ENCODE results near the gene CSHL1. TPM values are rescaled to one million over a fixed set of nuclear protein-coding genes. Genes with fewer than 3 reads are reported as not detected.
"Not testable (repeated sequence)": the region's sequence is repeated elsewhere in the genome, so short reads cannot be mapped to it uniquely, and the experiment has no call there.

Gene CSHL1
- total RNA-seq, 1 donor from 2014 or later, result not detected

- not testable (repeated sequence) for DNase-seq (ENCODE audit: low spot score)
Observed at GRCh38 chr17:63918789-63919305, 7.8 kb upstream of the CSHL1 start, which contains the start of gene GH1. TSS of gene GH1 (minus strand) at chr17:63918839. CDS start at chr17:63918776, 63 bp downstream.

GRCh38 chr17:63918305-63918704 is 7.2 kb upstream of the CSHL1 start:
- DNase-seq (ENCODE audit: low spot score), result no peak

GRCh38 chr17:63917646-63918045 is 6.6 kb upstream of the CSHL1 start:
- DNase-seq (ENCODE audit: low spot score), result no peak

GRCh38 chr17:63917206-63917605 is 6.1 kb upstream of the CSHL1 start:
- not testable (repeated sequence) for DNase-seq (ENCODE audit: low spot score)

- no peak for DNase-seq (ENCODE audit: low spot score)
Observed at GRCh38 chr17:63916566-63917185, 5.6 kb upstream of the CSHL1 start.

- DNase-seq (ENCODE audit: low spot score), result not testable (repeated sequence)
Observed at GRCh38 chr17:63915753-63916152, 4.7 kb upstream of the CSHL1 start.

GRCh38 chr17:63914471-63914870 is 3.4 kb upstream of the CSHL1 start:
- no peak for DNase-seq (ENCODE audit: low spot score)

- DNase-seq (ENCODE audit: low spot score), result no peak
Observed at GRCh38 chr17:63911657-63912100, 621 bp upstream of the CSHL1 start.

GRCh38 chr17:63910096-63910495 is 962 bp downstream of the CSHL1 start:
- no peak for DNase-seq (ENCODE audit: low spot score)

- DNase-seq (ENCODE audit: low spot score), result not testable (repeated sequence)
Observed at GRCh38 chr17:63909586-63909985, 1.5 kb downstream of the CSHL1 start.

GRCh38 chr17:63907161-63907778 is 3.8 kb downstream of the CSHL1 start:
- not testable (repeated sequence) for DNase-seq (ENCODE audit: low spot score)

GRCh38 chr17:63904796-63905195 is 6.3 kb downstream of the CSHL1 start:
- not testable (repeated sequence) for DNase-seq (ENCODE audit: low spot score)

GRCh38 chr17:63903787-63904201 is 7.3 kb downstream of the CSHL1 start:
- DNase-seq (ENCODE audit: low spot score), result not testable (repeated sequence)

- not testable (repeated sequence) for DNase-seq (ENCODE audit: low spot score)
Observed at GRCh38 chr17:63901971-63902370, 9.1 kb downstream of the CSHL1 start.

- not testable (repeated sequence) for DNase-seq (ENCODE audit: low spot score)
Observed at GRCh38 chr17:63898899-63899798, 11.9 kb downstream of the CSHL1 start.

GRCh38 chr17:63896524-63897354 is 14.3 kb downstream of the CSHL1 start, which contains the start of gene CSH1:
TSS of gene CSH1 (minus strand) at chr17:63896574. CDS start at chr17:63896511, 63 bp downstream.
- not testable (repeated sequence) for DNase-seq (ENCODE audit: low spot score)

- not testable (repeated sequence) for DNase-seq (ENCODE audit: low spot score)
Observed at GRCh38 chr17:63894821-63895220, 16.2 kb downstream of the CSHL1 start.

- DNase-seq (ENCODE audit: low spot score), result not testable (repeated sequence)
Observed at GRCh38 chr17:63894021-63894420, 17.0 kb downstream of the CSHL1 start.

- not testable (repeated sequence) for DNase-seq (ENCODE audit: low spot score)
Observed at GRCh38 chr17:63892316-63893037, 18.6 kb downstream of the CSHL1 start.
